HEK293T (cell line): ENCODE results near the gene POU4F1.

Experiments
- CTCF ChIA-PET: fragments of 350-600 bp; formaldehyde crosslinking; extraction: SDS; loops from one replicate; lab custom pipeline; 2021; ENCODE audit warnings: antibody characterized with exemption, inconsistent platforms; lab: Yijun Ruan, JAX
- POLR2A ChIA-PET: fragments of 350-600 bp; formaldehyde crosslinking; extraction: SDS; loops from one replicate; lab custom pipeline; 2020; ENCODE audit warnings: antibody characterized with exemption, inconsistent platforms; lab: Yijun Ruan, JAX
- DNase-seq: peaks from one replicate; pipeline ENCODE4 v3.0.0; 2012; ENCODE audit warnings: mixed read lengths; ENCODE audit errors: extremely low spot score
- ARNT ChIP-seq: fragments of 450-650 bp; IDR thresholded peaks from 2 replicates; pipeline ENCODE4 v1.6.1; 2017; ENCODE audit warnings: mild to moderate bottlenecking
- BHLHE40 ChIP-seq: fragments of 450-650 bp; IDR thresholded peaks from 2 replicates; pipeline ENCODE4 v1.6.1; 2016; ENCODE audit warnings: mild to moderate bottlenecking, moderate library complexity, borderline replicate concordance
- CTBP1 ChIP-seq: fragments of 450-650 bp; IDR thresholded peaks from 2 replicates; pipeline ENCODE4 v1.6.1; 2016; ENCODE audit warnings: borderline replicate concordance
- ELF4 ChIP-seq: fragments of 450-650 bp; IDR thresholded peaks from 2 replicates; pipeline ENCODE4 v1.6.1; 2017; ENCODE audit warnings: antibody characterized with exemption
- FOXA1 ChIP-seq: fragments of 450-650 bp; IDR thresholded peaks from 2 replicates; pipeline ENCODE4 v1.6.1; 2016; ENCODE audit warnings: mild to moderate bottlenecking
- FOXK2 ChIP-seq: fragments of 450-650 bp; IDR thresholded peaks from 2 replicates; pipeline ENCODE4 v1.6.1; 2016; ENCODE audit warnings: mild to moderate bottlenecking
- FOXM1 ChIP-seq: fragments of 450-650 bp; IDR thresholded peaks from 2 replicates; pipeline ENCODE4 v1.6.1; 2017; ENCODE audit warnings: mild to moderate bottlenecking, borderline replicate concordance
- HDGF ChIP-seq: fragments of 450-650 bp; IDR thresholded peaks from 2 replicates; pipeline ENCODE4 v1.6.1; 2017; ENCODE audit warnings: antibody characterized with exemption, borderline replicate concordance
- L3MBTL2 ChIP-seq: fragments of 450-650 bp; conservative IDR thresholded peaks from 2 replicates; pipeline ENCODE4 v1.6.1; 2016; ENCODE audit warnings: mild to moderate bottlenecking
- LEF1 ChIP-seq: fragments of 450-650 bp; IDR thresholded peaks from 2 replicates; pipeline ENCODE4 v1.6.1; 2017; ENCODE audit warnings: mild to moderate bottlenecking, borderline replicate concordance
- NFRKB ChIP-seq: fragments of 450-650 bp; IDR thresholded peaks from 2 replicates; pipeline ENCODE4 v1.6.1; 2016; ENCODE audit warnings: mild to moderate bottlenecking, moderate library complexity
- PKNOX1 ChIP-seq: fragments of 450-650 bp; IDR thresholded peaks from 2 replicates; pipeline ENCODE4 v1.6.1; 2016
- SP1 ChIP-seq: fragments of 450-650 bp; IDR thresholded peaks from 2 replicates; pipeline ENCODE4 v1.6.1; 2017
- SUZ12 ChIP-seq: fragments of 450-650 bp; IDR thresholded peaks from 2 replicates; pipeline ENCODE4 v1.6.1; 2016; ENCODE audit warnings: mild to moderate bottlenecking
- TARDBP ChIP-seq: fragments of 450-650 bp; IDR thresholded peaks from 2 replicates; pipeline ENCODE4 v1.6.1; 2016
- ZNF384 ChIP-seq: fragments of 450-650 bp; IDR thresholded peaks from 2 replicates; pipeline ENCODE4 v1.6.1; 2016

Gene POU4F1

GRCh38 chr13:78566631-78567030 is 36.7 kb downstream of the POU4F1 start:
- no peak for DNase-seq
- ChIA-PET CTCF (no interaction called here), POLR2A (no interaction called here)
- no peak for TF ChIP-seq CTBP1
- TF ChIP-seq SUZ12, result no peak
- TF ChIP-seq FOXK2, result no peak
- TF ChIP-seq PKNOX1, result peak; percentile 76
- no peak for TF ChIP-seq L3MBTL2

GRCh38 chr13:78562237-78562889 is 41.0 kb downstream of the POU4F1 start:
- POLR2A ChIA-PET, result no interaction called here
- no peak for DNase-seq
- TF ChIP-seq BHLHE40, result no peak
- no peak for TF ChIP-seq LEF1
- TF ChIP-seq ARNT, result no peak
- TF ChIP-seq ZNF384, result no peak
- no peak for TF ChIP-seq FOXK2
- TF ChIP-seq PKNOX1, result no peak
- no peak for TF ChIP-seq CTBP1
- TF ChIP-seq TARDBP, result no peak
- no peak for TF ChIP-seq NFRKB
- no peak for TF ChIP-seq ELF4
- no peak for TF ChIP-seq SUZ12
- no peak for TF ChIP-seq HDGF
- no peak for TF ChIP-seq SP1
- no peak for TF ChIP-seq FOXA1
- TF ChIP-seq FOXM1, result no peak
- CTCF ChIA-PET, result interaction anchor here (0.7 kb wide), 1 partner anchor 16 kb away, joined by 3 read pairs; no protein-coding TSS in a partner anchor
